Neural progenitor cell (in vitro differentiated cells): ENCODE data around the gene FBN2. TPM values are rescaled to one million over a fixed set of nuclear protein-coding genes. Genes with fewer than 3 reads are reported as not detected.

Experiments used
- DNase-seq: peaks from one replicate; pipeline ENCODE4 v3.0.0-alpha.2; 2016; ENCODE audit warnings: low spot score
- H2AFZ ChIP-seq: fragments of 200-600 bp; sonication (generic); replicated peaks from 2 replicates; pipeline ENCODE4 v1.6.1; 2016; ENCODE audit warnings: antibody characterized with exemption
- H3F3A ChIP-seq: fragments of 200-600 bp; sonication (generic); 2 replicates; pipeline ENCODE4 v1.6.1; 2016; ENCODE audit warnings: antibody characterized with exemption, low read depth
- H3K27ac ChIP-seq: fragments of 200-600 bp; sonication (generic); 2 replicates; pipeline ENCODE4 v1.5.1; 2016; ENCODE audit warnings: mild to moderate bottlenecking
- H3K27me3 ChIP-seq: fragments of 200-600 bp; sonication (generic); 2 replicates; pipeline ENCODE4 v1.6.1; 2016; ENCODE audit warnings: mild to moderate bottlenecking, moderate library complexity
- H3K36me3 ChIP-seq: fragments of 200-600 bp; sonication (generic); 2 replicates; pipeline ENCODE4 v1.5.1; 2016
- H3K4me1 ChIP-seq: fragments of 200-600 bp; sonication (generic); 2 replicates; pipeline ENCODE4 v1.6.1; 2016; ENCODE audit warnings: mixed run types
- H3K4me2 ChIP-seq: fragments of 200-600 bp; sonication (generic); 2 replicates; pipeline ENCODE4 v1.6.1; 2016
- H3K4me3 ChIP-seq: fragments of 200-600 bp; sonication (generic); 2 replicates; pipeline ENCODE4 v1.5.1; 2016
- H3K79me2 ChIP-seq: fragments of 200-600 bp; sonication (generic); 2 replicates; pipeline ENCODE4 v1.6.1; 2016; ENCODE audit warnings: low read depth
- H3K9ac ChIP-seq: fragments of 200-600 bp; sonication (generic); 2 replicates; pipeline ENCODE4 v1.6.1; 2016
- H3K9me3 ChIP-seq: fragments of 200-600 bp; sonication (generic); 2 replicates; pipeline ENCODE4 v1.5.1; 2016; ENCODE audit warnings: low read depth
- H4K20me1 ChIP-seq: fragments of 200-600 bp; sonication (generic); 2 replicates; pipeline ENCODE4 v1.6.1; 2016; ENCODE audit warnings: low read depth
- H3K27ac Mint-ChIP-seq: 3 replicates; pipeline ENCODE4 v1.8.0; 2021; ENCODE audit warnings: mixed read lengths
- H3K27me3 Mint-ChIP-seq: 2 replicates; pipeline ENCODE4 v1.8.0; 2022; ENCODE audit warnings: low read depth, mild to moderate bottlenecking, inconsistent platforms, moderate library complexity, mixed read lengths; ENCODE audit not compliant: insufficient read depth
- H3K36me3 Mint-ChIP-seq: 3 replicates; pipeline ENCODE4 v1.8.0; 2021; ENCODE audit warnings: mixed read lengths
- H3K4me1 Mint-ChIP-seq: 3 replicates; pipeline ENCODE4 v1.8.0; 2021; ENCODE audit warnings: mixed read lengths
- H3K4me3 Mint-ChIP-seq: 3 replicates; pipeline ENCODE4 v1.8.0; 2021; ENCODE audit warnings: mild to moderate bottlenecking, moderate library complexity, mixed read lengths
- H3K9me3 Mint-ChIP-seq: 3 replicates; pipeline ENCODE4 v1.8.0; 2020; ENCODE audit warnings: mixed read lengths
- CTCF ChIP-seq: fragments of 200-600 bp; sonication (generic); IDR thresholded peaks from 2 replicates; pipeline ENCODE4 v1.5.1; 2017; ENCODE audit warnings: antibody characterized with exemption, mild to moderate bottlenecking
- EZH2 ChIP-seq: fragments of 200-600 bp; sonication (generic); IDR thresholded peaks from 2 replicates; pipeline ENCODE4 v1.6.1; 2017; ENCODE audit warnings: antibody characterized with exemption, mild to moderate bottlenecking, moderate library complexity
- EZH2phosphoT487 ChIP-seq: fragments of 200-600 bp; sonication (generic); IDR thresholded peaks from 2 replicates; pipeline ENCODE4 v1.6.1; 2017; ENCODE audit warnings: antibody characterized with exemption
- total RNA-seq: library from RNA; depleted of rRNA; stranded (reverse); fragments of >200 nt; gene quantifications from 2 replicates; pipeline ENCODE4 v1.2.3, GENCODE V29; 2015; ENCODE audit warnings: low replicate concordance

FBN2 gene
- total RNA-seq, 1 donor from 2014 or later = 88.1 TPM

- no peaks in the 10 kb centered on the region for H3K36me3 ChIP-seq
- H3K4me1 ChIP-seq = no peaks in the 10 kb centered on the region
- H3K4me2 ChIP-seq = no peak overlapping the region
- H4K20me1 ChIP-seq = no peaks in the 10 kb centered on the region
- no peak overlapping the region for H3K27ac ChIP-seq
- Mint-ChIP-seq H3K27ac (no peak overlapping the region), H3K36me3 (no peaks in the 10 kb centered on the region), H3K27me3 (peaks cover 2% of the 10 kb centered on the region), H3K4me1 (no peaks in the 10 kb centered on the region), H3K4me3 (no peak overlapping the region), H3K9me3 (no peaks in the 10 kb centered on the region)
- no peak for DNase-seq
- no peaks in the 10 kb centered on the region for H3F3A ChIP-seq
- H2AFZ ChIP-seq = peak overlapping the region; percentile 57
- no peaks in the 10 kb centered on the region for H3K79me2 ChIP-seq
- no peak for TF ChIP-seq EZH2phosphoT487
- no peak overlapping the region for H3K9ac ChIP-seq
- no peaks in the 10 kb centered on the region for H3K27me3 ChIP-seq
- no peak overlapping the region for H3K4me3 ChIP-seq
- no peaks in the 10 kb centered on the region for H3K9me3 ChIP-seq
These were observed 41.0 kb upstream of the FBN2 start for GRCh38 chr5:128579093-128579492.

GRCh38 chr5:128574041-128574440 is 36.0 kb upstream of the FBN2 start:
- Histone ChIP-seq H2AFZ (no peak overlapping the region), H3K4me2 (no peak overlapping the region), H3K9me3 (no peaks in the 10 kb centered on the region), H3K36me3 (no peaks in the 10 kb centered on the region), H3K9ac (no peak overlapping the region), H3K27ac (no peak overlapping the region), H3K79me2 (no peaks in the 10 kb centered on the region), H4K20me1 (no peaks in the 10 kb centered on the region), H3F3A (no peaks in the 10 kb centered on the region), H3K27me3 (no peaks in the 10 kb centered on the region), H3K4me3 (no peak overlapping the region), H3K4me1 (no peaks in the 10 kb centered on the region)
- peaks cover 2% of the 10 kb centered on the region for H3K27me3 Mint-ChIP-seq
- no peak overlapping the region for H3K27ac Mint-ChIP-seq
- DNase-seq = no peak
- H3K4me1 Mint-ChIP-seq = no peaks in the 10 kb centered on the region
- no peaks in the 10 kb centered on the region for H3K9me3 Mint-ChIP-seq
- H3K4me3 Mint-ChIP-seq = no peak overlapping the region
- TF ChIP-seq CTCF = no peak
- no peak for TF ChIP-seq EZH2
- no peaks in the 10 kb centered on the region for H3K36me3 Mint-ChIP-seq

GRCh38 chr5:128572930-128573319 is 34.9 kb upstream of the FBN2 start:
- H2AFZ ChIP-seq = no peak overlapping the region
- no peaks in the 10 kb centered on the region for H3K36me3 ChIP-seq
- H3F3A ChIP-seq = no peaks in the 10 kb centered on the region
- no peaks in the 10 kb centered on the region for H3K79me2 ChIP-seq
- TF ChIP-seq EZH2phosphoT487 (no peak), EZH2 (no peak), CTCF (no peak)
- H3K27me3 ChIP-seq = no peaks in the 10 kb centered on the region
- no peaks in the 10 kb centered on the region for H3K9me3 ChIP-seq
- H3K27ac ChIP-seq = no peak overlapping the region
- no peak overlapping the region for H3K4me2 ChIP-seq
- H3K4me1 Mint-ChIP-seq = no peaks in the 10 kb centered on the region
- no peaks in the 10 kb centered on the region for H3K36me3 Mint-ChIP-seq
- H3K9me3 Mint-ChIP-seq = no peaks in the 10 kb centered on the region
- H3K27me3 Mint-ChIP-seq = peaks cover 2% of the 10 kb centered on the region
- H3K4me3 Mint-ChIP-seq = no peak overlapping the region
- H4K20me1 ChIP-seq = no peaks in the 10 kb centered on the region
- DNase-seq = no peak
- no peak overlapping the region for H3K9ac ChIP-seq
- H3K4me3 ChIP-seq = no peak overlapping the region
- H3K27ac Mint-ChIP-seq = no peak overlapping the region
- H3K4me1 ChIP-seq = no peaks in the 10 kb centered on the region

GRCh38 chr5:128572051-128572929 is 34.2 kb upstream of the FBN2 start:
- Histone ChIP-seq H3K4me3 (no peak overlapping the region), H3K9me3 (no peaks in the 10 kb centered on the region), H3K9ac (no peak overlapping the region), H3K27ac (no peak overlapping the region), H3F3A (no peaks in the 10 kb centered on the region), H3K36me3 (no peaks in the 10 kb centered on the region), H3K27me3 (no peaks in the 10 kb centered on the region), H4K20me1 (no peaks in the 10 kb centered on the region), H3K4me2 (no peak overlapping the region), H3K4me1 (no peaks in the 10 kb centered on the region), H3K79me2 (no peaks in the 10 kb centered on the region), H2AFZ (no peak overlapping the region)
- no peak for TF ChIP-seq EZH2phosphoT487
- TF ChIP-seq EZH2 = no peak
- Mint-ChIP-seq H3K27ac (no peak overlapping the region), H3K27me3 (peaks cover 2% of the 10 kb centered on the region), H3K4me3 (no peak overlapping the region), H3K9me3 (no peaks in the 10 kb centered on the region), H3K4me1 (no peaks in the 10 kb centered on the region), H3K36me3 (no peaks in the 10 kb centered on the region)
- DNase-seq = no peak
